HG03571 (cell line): ENCODE measurements around the gene PARP4.
"Not testable (repeated sequence)": the region's sequence is repeated elsewhere in the genome, so short reads cannot be mapped to it uniquely, and the experiment has no call there.

Source experiments
- ATAC-seq: cut with Tn5 transposase; IDR thresholded peaks from one replicate; pipeline ENCODE4 v1.9.1; 2021; ENCODE audit not compliant: unreplicated experiment

Gene PARP4

GRCh38 chr13:24506283-24506682, 6.3 kb downstream of the PARP4 start:
- ATAC-seq = not testable (repeated sequence)

- no peak for ATAC-seq
Observed at GRCh38 chr13:24505756-24506155, 6.8 kb downstream of the PARP4 start.

DNA sequence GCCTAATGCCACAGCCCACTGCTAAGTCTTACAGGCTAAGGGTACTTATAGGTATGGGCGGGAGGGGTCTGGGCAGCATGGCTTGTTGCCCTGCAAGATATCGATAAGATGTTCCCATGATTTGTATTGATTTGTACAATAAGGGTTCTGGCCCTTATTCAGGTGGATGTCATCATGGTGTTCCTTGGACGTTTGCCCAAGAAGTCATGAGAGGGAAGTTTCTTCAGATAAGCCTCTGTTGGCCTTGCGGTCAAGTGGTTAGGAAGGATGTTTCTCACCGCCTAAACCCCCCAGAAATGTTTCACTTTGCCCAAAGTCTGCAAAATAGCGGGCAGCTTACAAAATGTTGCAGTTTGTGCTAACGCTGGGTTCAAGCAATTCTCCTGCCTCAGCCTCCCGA, 7.3 kb downstream of the PARP4 start:
- ATAC-seq = no peak

GRCh38 chr13:24503379-24503696, 9.2 kb downstream of the PARP4 start:
- ATAC-seq = no peak

- no peak for ATAC-seq
Observed at GRCh38 chr13:24502533-24503378, 9.8 kb downstream of the PARP4 start.

- no peak for ATAC-seq
Observed at GRCh38 chr13:24500977-24501376, 11.6 kb downstream of the PARP4 start.

- no peak for ATAC-seq
Observed at GRCh38 chr13:24497742-24498141, 14.8 kb downstream of the PARP4 start.

- ATAC-seq = not testable (repeated sequence)
Observed at GRCh38 chr13:24496295-24496694, 16.3 kb downstream of the PARP4 start.

DNA sequence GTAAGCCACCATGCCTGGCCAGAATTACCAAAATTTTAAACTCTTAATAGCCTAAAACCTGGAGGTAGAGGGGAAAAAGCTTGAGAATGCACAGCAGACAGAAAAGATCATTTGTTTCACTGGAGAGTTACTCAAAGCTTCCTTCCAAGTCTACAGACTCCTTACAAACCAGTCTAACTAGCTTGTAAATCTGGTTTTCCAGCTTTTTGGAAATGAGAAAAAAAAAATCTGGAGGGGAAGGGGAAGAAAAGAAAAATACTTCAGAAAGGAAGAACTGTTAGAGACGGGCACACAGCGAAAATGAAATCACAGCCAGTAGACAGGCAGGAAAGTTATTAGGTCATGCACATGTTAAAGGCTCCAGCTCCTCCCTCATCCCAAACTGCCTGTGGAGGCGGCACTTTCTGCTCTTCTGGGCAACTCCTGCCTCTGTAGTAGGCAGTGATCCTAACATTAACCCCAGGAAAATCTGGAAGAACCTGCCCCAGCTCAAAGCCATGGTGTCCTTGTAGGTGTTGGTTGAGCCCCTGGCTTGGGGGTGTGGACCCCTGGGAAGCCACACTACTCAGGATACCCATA, 17.3 kb downstream of the PARP4 start:
- ATAC-seq = no peak

GRCh38 chr13:24493356-24493755, 19.2 kb downstream of the PARP4 start:
- ATAC-seq = no peak

GRCh38 chr13:24491845-24492244, 20.7 kb downstream of the PARP4 start:
- no peak for ATAC-seq

DNA sequence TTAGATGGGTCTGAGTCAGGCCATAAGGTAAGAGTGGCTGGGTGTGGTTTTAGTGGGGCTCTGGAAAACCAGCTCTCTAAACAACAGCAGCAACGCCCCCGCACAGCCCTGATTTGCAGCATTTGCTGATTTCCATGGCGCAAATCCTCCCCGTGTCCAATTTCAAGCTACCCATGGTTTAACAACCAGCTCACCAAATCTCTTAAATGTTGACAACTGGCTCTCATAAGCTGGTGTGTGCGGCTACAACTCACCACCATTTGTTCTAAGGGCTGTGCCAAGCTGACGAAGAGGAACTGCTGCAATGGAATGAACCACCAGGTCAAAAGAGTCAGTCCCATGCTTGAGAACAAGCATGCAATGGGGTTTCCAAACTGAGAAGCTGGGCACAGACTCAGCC, 22.9 kb downstream of the PARP4 start:
- ATAC-seq = no peak

- ATAC-seq = not testable (repeated sequence)
Observed at GRCh38 chr13:24488092-24488491, 24.5 kb downstream of the PARP4 start.

GRCh38 chr13:24486017-24486657, 26.4 kb downstream of the PARP4 start:
- not testable (repeated sequence) for ATAC-seq

GRCh38 chr13:24473686-24474085, 38.9 kb downstream of the PARP4 start:
- no peak for ATAC-seq

DNA sequence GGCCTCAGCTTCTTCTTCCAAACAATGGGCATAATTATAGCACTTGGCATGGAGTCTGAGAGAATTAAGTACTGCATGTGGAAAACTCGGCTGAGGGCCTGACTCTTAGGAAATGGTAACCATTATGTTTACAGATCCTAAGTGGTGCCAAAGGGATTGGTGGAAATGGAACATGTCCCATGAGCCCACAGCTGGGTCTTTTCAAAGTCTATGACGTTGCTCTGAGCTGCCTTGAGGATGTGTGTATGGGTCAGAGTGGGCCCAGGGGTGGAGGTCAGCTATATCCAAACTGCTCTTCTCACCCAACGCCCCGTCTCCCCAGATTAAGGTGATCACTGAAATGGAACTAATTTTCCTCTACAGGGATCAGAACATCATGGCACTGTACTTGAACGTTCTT, 40.4 kb downstream of the PARP4 start:
- ATAC-seq = not testable (repeated sequence)

- no peak for ATAC-seq
Observed at GRCh38 chr13:24463078-24463477, 49.5 kb downstream of the PARP4 start.

- ATAC-seq = no peak
Observed at GRCh38 chr13:24460256-24460655, 52.3 kb downstream of the PARP4 start.

- no peak for ATAC-seq
Observed at GRCh38 chr13:24459726-24460125, 52.9 kb downstream of the PARP4 start.

GRCh38 chr13:24459234-24459633, 53.3 kb downstream of the PARP4 start:
- no peak for ATAC-seq

DNA sequence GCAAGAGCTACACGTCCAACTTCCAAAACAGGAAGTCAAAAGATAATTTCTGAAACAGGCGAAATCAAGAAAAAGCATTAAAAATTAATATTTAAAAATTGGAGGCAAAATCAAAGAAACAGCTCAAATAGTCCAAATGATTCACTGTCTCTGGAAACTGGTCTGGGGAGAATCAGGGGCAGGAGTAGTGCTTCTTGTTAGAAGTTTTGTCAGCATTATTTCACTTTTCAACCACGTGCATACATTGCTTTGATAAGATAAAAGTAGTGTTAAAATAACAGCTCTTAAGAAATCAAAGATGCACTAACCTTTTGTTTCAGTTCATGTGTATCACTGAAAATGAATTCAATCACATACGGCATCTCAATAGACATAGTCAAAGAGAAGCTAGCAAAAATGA, 53.8 kb downstream of the PARP4 start:
- ATAC-seq = no peak

DNA sequence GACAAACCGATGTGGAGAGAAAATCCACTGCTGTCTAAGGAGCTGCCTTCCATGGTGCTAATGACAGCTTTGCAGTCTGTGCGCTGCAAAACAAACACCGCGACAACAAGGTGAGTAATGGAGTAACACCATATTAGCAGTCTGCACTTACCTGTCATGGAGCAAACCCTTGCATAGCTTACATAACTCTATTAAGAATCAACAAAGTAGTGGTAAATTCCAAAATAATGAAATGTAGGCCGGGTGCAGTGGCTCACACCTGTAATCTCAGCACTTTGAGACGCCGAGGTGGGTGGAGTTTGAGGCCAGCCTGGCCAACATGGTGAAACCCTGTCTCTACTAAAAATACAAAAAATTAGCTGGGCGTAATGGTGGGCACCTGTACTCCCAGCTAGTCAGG, 56.2 kb downstream of the PARP4 start:
- no peak for ATAC-seq
